Activated CD4-positive, alpha-beta T cell treated with anti-CD3 and anti-CD28 coated beads, Interleukin-2, Interleukin-4, amounts not matched to agents 100 ng/mL and 50 ng/mL, durations not matched to agents 16 hours and 8 hours (primary cell): Measurements from ENCODE around the gene PLEKHG1.

ENCODE experiments used
- DNase-seq: peaks from one replicate; pipeline ENCODE4 v3.0.0-alpha.2; 2020; ENCODE audit warnings: low spot score

Gene PLEKHG1

DNA sequence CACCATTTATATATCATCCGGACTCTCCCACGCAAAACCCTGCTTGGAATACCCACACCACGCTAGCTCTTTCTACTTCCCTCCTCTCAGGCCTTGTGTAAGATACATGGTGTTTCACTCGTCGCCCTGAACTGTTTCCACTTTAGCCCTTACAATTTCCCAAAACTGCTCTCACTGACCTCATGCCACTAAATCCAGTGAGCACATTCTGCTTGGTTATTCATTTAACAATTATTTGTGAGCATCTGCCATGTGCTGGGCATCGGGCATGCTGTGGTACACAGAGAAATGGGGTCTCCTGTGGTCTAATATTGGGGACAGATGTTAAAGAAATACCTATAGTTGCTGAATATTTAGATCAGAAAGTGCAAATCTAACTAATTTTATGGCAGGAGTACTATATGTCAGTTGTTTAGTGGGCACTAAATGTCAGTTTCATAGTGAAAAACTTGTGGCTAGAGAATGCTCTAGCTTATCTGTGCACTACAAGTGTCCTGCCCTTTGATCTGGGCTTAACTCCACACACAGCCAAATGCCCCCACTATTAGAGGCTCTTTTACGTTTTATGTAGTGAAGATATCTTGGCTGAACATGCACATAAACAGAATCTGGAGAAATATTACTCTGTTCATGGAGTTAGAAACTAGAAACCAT, 41.0 kb downstream of the PLEKHG1 start:
- no peak for DNase-seq

DNA sequence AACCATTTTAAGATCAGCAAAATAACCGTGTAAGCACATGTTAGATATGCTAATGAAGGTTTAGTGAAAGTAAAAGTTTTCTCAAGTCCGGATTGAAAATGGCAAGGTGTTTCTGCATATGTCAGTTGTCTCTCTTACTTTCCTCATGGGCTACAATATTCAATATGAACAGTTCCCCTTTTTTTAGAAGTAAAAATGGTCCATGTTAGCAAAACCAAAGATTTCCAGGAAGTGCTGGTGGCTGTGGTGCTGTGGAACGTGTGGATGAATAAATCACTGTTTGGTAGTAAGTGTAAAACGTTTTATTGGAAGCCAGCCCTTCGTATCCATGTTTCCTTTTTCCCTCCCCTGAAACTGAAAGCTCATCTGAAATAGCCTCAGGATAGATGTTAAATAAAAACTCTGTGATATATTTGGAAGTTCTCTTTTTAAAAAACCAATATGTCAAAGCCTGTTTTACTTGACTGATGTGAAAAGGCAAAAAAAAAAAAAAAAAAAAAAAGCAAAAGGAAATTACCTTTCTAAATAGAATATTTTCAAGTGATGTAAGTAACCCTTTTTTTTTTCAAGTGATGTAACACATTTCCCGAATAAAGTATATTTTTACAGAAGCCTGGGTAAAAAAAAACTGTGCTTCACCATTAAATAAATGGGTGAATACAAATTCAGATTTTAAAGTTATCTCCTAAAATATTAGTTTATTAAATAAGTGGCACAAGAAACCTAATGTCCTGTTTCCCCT, 41.9 kb downstream of the PLEKHG1 start:
- DNase-seq, result no peak

DNA sequence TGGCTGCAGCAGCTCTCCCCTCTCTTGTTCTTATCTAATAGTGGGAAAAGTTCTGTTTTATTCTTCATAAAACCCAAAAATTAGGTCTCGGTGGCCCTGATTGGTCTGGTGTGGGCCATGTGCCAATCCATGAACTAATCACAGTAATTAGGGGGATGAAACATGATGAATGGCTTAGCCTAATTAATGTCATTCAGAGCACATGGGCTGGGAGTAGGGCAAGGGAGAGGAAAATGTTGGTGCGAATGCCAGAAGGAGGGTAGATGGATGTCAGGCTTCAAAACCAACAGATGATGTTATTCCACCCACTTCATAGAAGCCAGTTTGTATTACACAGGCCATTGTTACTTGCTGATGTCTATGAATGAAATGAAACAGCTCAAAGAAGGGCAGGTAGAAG, 46.5 kb downstream of the PLEKHG1 start:
- DNase-seq, result no peak

DNA sequence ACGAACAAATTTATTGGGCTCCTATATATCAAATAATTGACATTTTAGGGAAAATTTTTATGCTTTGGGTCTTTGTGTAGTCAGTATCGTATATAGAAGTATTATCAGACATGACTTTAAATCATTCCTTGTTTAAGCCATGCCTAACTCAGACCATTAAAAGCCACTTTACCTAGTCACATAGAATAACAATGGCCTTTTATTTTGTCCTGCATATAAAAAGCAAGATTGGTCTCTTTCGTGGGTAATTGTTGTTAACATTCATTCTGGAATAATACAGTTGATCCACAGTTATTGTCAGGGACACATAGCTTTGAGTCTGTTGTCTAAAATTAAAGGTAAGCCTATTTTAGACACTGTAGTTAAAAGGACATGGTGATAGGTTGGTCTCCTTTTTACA, 47.4 kb downstream of the PLEKHG1 start:
- no peak for DNase-seq
